SKM-1 (cell line): Measurements from ENCODE around the gene TRIAP1.
"Not testable (repeated sequence)": the region's sequence is repeated elsewhere in the genome, so short reads cannot be mapped to it uniquely, and the experiment has no call there.

Experiments used
- DNase-seq: peaks from one replicate; lab custom pipeline; 2025; ENCODE audit not compliant: unreplicated experiment; lab: John Stamatoyannopoulos, UW

Gene TRIAP1

GRCh38 chr12:120468821-120469449 is 22.8 kb upstream of the TRIAP1 start:
- no peak for DNase-seq

- no peak for DNase-seq
Observed at GRCh38 chr12:120468325-120468820, 22.2 kb upstream of the TRIAP1 start.

- no peak for DNase-seq
Observed at GRCh38 chr12:120467439-120467838, 21.3 kb upstream of the TRIAP1 start.

- DNase-seq, result no peak
Observed at GRCh38 chr12:120466560-120467315, 20.6 kb upstream of the TRIAP1 start.

- DNase-seq, result no peak
Observed at GRCh38 chr12:120465756-120466155, 19.6 kb upstream of the TRIAP1 start.

- DNase-seq, result no peak
Observed at GRCh38 chr12:120463712-120464111, 17.5 kb upstream of the TRIAP1 start.

GRCh38 chr12:120462099-120462640 is 16.0 kb upstream of the TRIAP1 start:
- DNase-seq, result no peak

- DNase-seq, result no peak
Observed at GRCh38 chr12:120460157-120460556, 14.0 kb upstream of the TRIAP1 start.

GRCh38 chr12:120457133-120457532 is 10.9 kb upstream of the TRIAP1 start:
- no peak for DNase-seq

- DNase-seq, result no peak
Observed at GRCh38 chr12:120455302-120455701, 9.1 kb upstream of the TRIAP1 start.

- no peak for DNase-seq
Observed at GRCh38 chr12:120453977-120454376, 7.8 kb upstream of the TRIAP1 start.

- no peak for DNase-seq
Observed at GRCh38 chr12:120453060-120453750, 7.0 kb upstream of the TRIAP1 start.

GRCh38 chr12:120452524-120452923 is 6.3 kb upstream of the TRIAP1 start:
- DNase-seq, result not testable (repeated sequence)

GRCh38 chr12:120447992-120448391 is 1.8 kb upstream of the TRIAP1 start:
- no peak for DNase-seq

GRCh38 chr12:120446844-120447178 is 627 bp upstream of the TRIAP1 start:
- not testable (repeated sequence) for DNase-seq

GRCh38 chr12:120444676-120445075 is 1.5 kb downstream of the TRIAP1 start:
- no peak for DNase-seq

GRCh38 chr12:120439646-120440247 is 6.4 kb downstream of the TRIAP1 start:
- no peak for DNase-seq

GRCh38 chr12:120438495-120439198 is 7.5 kb downstream of the TRIAP1 start:
- DNase-seq, result no peak

GRCh38 chr12:120437735-120438494 is 8.3 kb downstream of the TRIAP1 start, which contains the start of gene COX6A1:
Gene COX6A1, plus strand, starts transcription at chr12:120438113. Its CDS starts 14 bp downstream, at chr12:120438127.
- DNase-seq, result peak; percentile 89
